Osteocyte (in vitro differentiated cells): ENCODE data around the gene SENP6. TPM values are rescaled to one million over a fixed set of nuclear protein-coding genes. Genes with fewer than 3 reads are reported as not detected.
"Not testable (repeated sequence)": the region's sequence is repeated elsewhere in the genome, so short reads cannot be mapped to it uniquely, and the experiment has no call there.

Source experiments
- DNase-seq: peaks from one replicate; pipeline ENCODE4 v3.0.0; 2021; ENCODE audit warnings: mixed read lengths; ENCODE audit not compliant: unreplicated experiment; ENCODE audit errors: extremely low spot score
- H3K27ac Mint-ChIP-seq: one replicate; pipeline ENCODE4 v1.8.0; 2021; ENCODE audit warnings: mild to moderate bottlenecking, mixed read lengths; ENCODE audit not compliant: unreplicated experiment
- H3K27me3 Mint-ChIP-seq: one replicate; pipeline ENCODE4 v1.8.0; 2021; ENCODE audit warnings: mixed read lengths; ENCODE audit not compliant: unreplicated experiment
- H3K36me3 Mint-ChIP-seq: one replicate; pipeline ENCODE4 v1.8.0; 2021; ENCODE audit warnings: mixed read lengths; ENCODE audit not compliant: unreplicated experiment
- H3K4me1 Mint-ChIP-seq: one replicate; pipeline ENCODE4 v1.8.0; 2021; ENCODE audit warnings: mixed read lengths; ENCODE audit not compliant: unreplicated experiment
- H3K4me3 Mint-ChIP-seq: one replicate; pipeline ENCODE4 v1.8.0; 2021; ENCODE audit warnings: mild to moderate bottlenecking, moderate library complexity, mixed read lengths; ENCODE audit not compliant: unreplicated experiment
- H3K9me3 Mint-ChIP-seq: one replicate; pipeline ENCODE4 v1.8.0; 2021; ENCODE audit warnings: mixed read lengths; ENCODE audit not compliant: unreplicated experiment
- total RNA-seq: library from RNA; stranded (reverse); gene quantifications from 2 replicates; pipeline ENCODE4 v1.2.1, GENCODE V29; 2021
- TF ChIP-seq, protein P1 (sequence below): fragments of 200-600 bp; sonication (generic); IDR thresholded peaks from 2 replicates; pipeline ENCODE4 v1.5.0; 2021; ENCODE audit warnings: antibody characterized with exemption, mild to moderate bottlenecking, moderate library complexity

The SENP6 gene
- total RNA-seq, 1 donor from 2014 or later = 101 TPM

DNA sequence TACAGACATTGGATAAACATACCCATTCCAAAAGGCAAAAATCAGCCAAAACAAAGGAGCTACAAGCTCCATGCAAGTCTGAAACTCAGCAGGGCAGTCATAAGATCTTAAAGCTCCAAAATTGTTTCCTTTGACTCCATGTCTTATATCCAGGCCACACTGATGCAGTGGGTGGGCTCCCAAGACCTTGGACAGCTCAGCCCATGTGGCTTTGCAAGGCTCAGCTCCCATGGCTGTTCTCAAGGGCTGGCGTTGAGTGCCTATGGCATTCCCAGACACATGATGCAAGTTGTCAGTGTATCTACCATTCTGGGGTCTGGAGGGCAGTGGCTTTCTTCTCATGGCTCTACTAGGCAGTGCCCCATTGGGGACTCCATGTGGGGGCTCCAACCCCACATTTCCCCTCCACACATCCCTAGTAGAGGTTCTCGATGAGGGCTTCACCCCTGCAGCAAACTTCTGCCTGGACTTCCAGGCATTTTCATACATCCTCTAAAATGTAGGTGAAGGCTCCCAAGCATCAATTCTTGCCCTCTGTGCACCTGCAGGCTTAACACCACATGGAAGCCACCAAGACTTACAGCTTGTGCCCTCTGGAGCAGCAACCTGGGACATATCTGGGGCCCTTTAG lies 35.4 kb upstream of the SENP6 start:
- Mint-ChIP-seq H3K9me3 (peaks cover 7% of the 10 kb centered on the region), H3K27ac (no peak overlapping the region), H3K4me3 (no peak overlapping the region), H3K27me3 (peaks cover 55% of the 10 kb centered on the region), H3K4me1 (no peaks in the 10 kb centered on the region), H3K36me3 (peaks cover 2% of the 10 kb centered on the region)
- DNase-seq = no peak
- TF ChIP-seq, protein P1, sequence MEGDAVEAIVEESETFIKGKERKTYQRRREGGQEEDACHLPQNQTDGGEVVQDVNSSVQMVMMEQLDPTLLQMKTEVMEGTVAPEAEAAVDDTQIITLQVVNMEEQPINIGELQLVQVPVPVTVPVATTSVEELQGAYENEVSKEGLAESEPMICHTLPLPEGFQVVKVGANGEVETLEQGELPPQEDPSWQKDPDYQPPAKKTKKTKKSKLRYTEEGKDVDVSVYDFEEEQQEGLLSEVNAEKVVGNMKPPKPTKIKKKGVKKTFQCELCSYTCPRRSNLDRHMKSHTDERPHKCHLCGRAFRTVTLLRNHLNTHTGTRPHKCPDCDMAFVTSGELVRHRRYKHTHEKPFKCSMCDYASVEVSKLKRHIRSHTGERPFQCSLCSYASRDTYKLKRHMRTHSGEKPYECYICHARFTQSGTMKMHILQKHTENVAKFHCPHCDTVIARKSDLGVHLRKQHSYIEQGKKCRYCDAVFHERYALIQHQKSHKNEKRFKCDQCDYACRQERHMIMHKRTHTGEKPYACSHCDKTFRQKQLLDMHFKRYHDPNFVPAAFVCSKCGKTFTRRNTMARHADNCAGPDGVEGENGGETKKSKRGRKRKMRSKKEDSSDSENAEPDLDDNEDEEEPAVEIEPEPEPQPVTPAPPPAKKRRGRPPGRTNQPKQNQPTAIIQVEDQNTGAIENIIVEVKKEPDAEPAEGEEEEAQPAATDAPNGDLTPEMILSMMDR = no peak

- DNase-seq = no peak
- H3K27me3 Mint-ChIP-seq = peaks cover 45% of the 10 kb centered on the region
- H3K4me1 Mint-ChIP-seq = no peaks in the 10 kb centered on the region
- peaks cover 15% of the 10 kb centered on the region for H3K9me3 Mint-ChIP-seq
- peaks cover 2% of the 10 kb centered on the region for H3K36me3 Mint-ChIP-seq
- TF ChIP-seq, protein P1 = no peak
- H3K27ac Mint-ChIP-seq = no peak overlapping the region
- H3K4me3 Mint-ChIP-seq = no peak overlapping the region
These were observed 33.6 kb upstream of the SENP6 start for GRCh38 chr6:75568100-75568499.

DNA sequence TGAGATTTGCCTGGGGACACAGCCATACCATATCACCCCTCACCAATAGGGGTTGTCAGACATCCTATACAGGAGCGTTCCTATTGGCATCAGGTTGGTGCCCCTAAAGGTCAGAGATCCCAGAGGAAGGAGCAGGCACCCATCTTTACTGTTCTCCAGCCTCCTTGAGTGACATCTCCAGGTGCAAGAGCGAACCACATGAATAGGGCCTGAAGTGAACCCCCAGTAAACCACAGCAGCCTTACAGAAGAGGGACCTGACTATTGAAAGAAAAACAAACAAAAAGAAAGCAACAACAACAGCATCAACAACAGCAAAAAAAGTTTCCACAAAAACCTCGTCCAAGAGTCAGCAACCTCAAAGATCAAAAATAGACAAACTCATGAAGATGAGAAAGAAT lies 32.7 kb upstream of the SENP6 start:
- Mint-ChIP-seq H3K4me3 (no peak overlapping the region), H3K9me3 (peaks cover 15% of the 10 kb centered on the region), H3K27me3 (peaks cover 39% of the 10 kb centered on the region), H3K27ac (no peak overlapping the region), H3K36me3 (peaks cover 2% of the 10 kb centered on the region), H3K4me1 (no peaks in the 10 kb centered on the region)
- TF ChIP-seq, protein P1 = no peak
- no peak for DNase-seq

DNA sequence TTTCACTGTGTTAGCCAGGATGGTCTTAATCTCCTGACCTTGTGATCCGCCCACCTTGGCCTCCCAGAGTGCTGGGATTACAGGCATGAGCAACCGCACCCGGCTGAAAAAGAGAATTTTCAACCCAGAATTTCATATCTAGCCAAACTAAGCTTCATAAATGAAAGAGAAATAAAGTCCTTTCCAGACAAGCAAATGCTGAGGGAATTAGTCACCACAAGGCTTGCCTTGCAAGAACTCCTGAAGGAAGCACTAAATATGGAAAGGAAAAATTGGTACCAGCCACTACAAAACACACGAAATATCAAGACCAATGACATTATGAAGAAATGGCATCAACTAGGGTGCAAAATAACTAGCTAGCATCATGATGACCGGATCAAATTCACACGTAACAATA lies 31.0 kb upstream of the SENP6 start:
- not testable (repeated sequence) for DNase-seq, H3K4me3 Mint-ChIP-seq, H3K4me1 Mint-ChIP-seq, H3K27ac Mint-ChIP-seq, H3K36me3 Mint-ChIP-seq
- Mint-ChIP-seq H3K27me3 (peaks cover 37% of the 10 kb centered on the region), H3K9me3 (peaks cover 12% of the 10 kb centered on the region)

- H3K4me1 Mint-ChIP-seq = no peaks in the 10 kb centered on the region
- no peak for DNase-seq
- no peaks in the 10 kb centered on the region for H3K36me3 Mint-ChIP-seq
- peaks cover 8% of the 10 kb centered on the region for H3K9me3 Mint-ChIP-seq
- H3K27ac Mint-ChIP-seq = no peak overlapping the region
- peaks cover 28% of the 10 kb centered on the region for H3K27me3 Mint-ChIP-seq
- H3K4me3 Mint-ChIP-seq = no peak overlapping the region
- TF ChIP-seq, protein P1 = no peak
These were observed 29.6 kb upstream of the SENP6 start for GRCh38 chr6:75572072-75572471.
